ENCODE data around the gene CACNB2.

The CACNB2 gene

GRCh38 chr10:18325889-18326531 is 185.8 kb downstream of the CACNB2 start:
- no peak for TF ChIP-seq ZNF274 (IDR thresholded peaks at IDR 0.05; ENCODE audit: low read depth, low read length)
- no peak overlapping the region for H3K4me3 ChIP-seq (ENCODE audit: low read length)

DNA sequence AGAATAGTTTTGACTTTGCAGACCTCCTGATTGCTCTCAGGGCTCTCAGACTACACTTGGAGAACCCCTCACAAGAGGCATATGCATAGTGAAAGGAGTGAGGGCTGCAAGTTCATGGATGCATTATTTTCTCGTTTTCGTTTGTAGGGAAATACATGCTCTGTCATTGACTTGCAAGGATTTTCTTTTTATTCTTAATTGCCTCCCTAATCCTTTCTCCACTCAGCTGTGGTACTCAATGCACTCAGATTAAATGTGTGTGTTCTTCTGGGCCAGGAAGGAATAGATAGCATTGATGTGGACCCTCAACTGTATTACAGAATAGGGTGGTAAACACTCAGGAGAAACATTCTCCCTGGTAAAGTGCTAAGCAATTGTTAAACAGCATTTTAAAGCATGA is 188.7 kb downstream of the CACNB2 start:
- H3K4me3 ChIP-seq (ENCODE audit: low read length), result no peak overlapping the region
- TF ChIP-seq ZNF274 (IDR thresholded peaks at IDR 0.05; ENCODE audit: low read depth, low read length), result no peak

GRCh38 chr10:18332048-18332447 is 191.8 kb downstream of the CACNB2 start:
- no peak for TF ChIP-seq ZNF274 (IDR thresholded peaks at IDR 0.05; ENCODE audit: low read depth, low read length)
- H3K4me3 ChIP-seq (ENCODE audit: low read length), result no peak overlapping the region

DNA sequence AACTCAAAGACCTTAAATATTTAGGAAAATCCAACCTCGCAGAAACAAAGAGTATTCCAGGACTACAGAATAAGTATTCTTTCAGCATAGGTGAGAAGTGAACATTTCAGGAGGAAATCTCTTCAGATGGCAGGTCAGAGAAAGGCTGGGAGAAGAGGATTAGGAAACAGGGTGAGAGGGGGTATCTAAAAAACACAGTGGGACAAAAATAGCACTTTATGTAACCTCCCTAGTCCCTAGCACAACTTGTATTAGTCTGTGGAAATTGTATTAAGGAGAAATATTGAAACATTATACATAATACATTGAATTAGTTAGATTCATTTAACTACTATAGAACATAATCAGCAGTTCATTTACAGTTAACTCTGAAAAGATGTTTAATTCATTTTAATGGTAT is 192.3 kb downstream of the CACNB2 start:
- no peak overlapping the region for H3K4me3 ChIP-seq (ENCODE audit: low read length)
- no peak for TF ChIP-seq ZNF274 (IDR thresholded peaks at IDR 0.05; ENCODE audit: low read depth, low read length)

- no peak for TF ChIP-seq ZNF274 (IDR thresholded peaks at IDR 0.05; ENCODE audit: low read depth, low read length)
- H3K4me3 ChIP-seq (ENCODE audit: low read length), result no peak overlapping the region
These were observed 193.4 kb downstream of the CACNB2 start for GRCh38 chr10:18333621-18334020.

- H3K4me3 ChIP-seq (ENCODE audit: low read length), result no peak overlapping the region
- no peak for TF ChIP-seq ZNF274 (IDR thresholded peaks at IDR 0.05; ENCODE audit: low read depth, low read length)
These were observed 194.1 kb downstream of the CACNB2 start for GRCh38 chr10:18334116-18334867.

- H3K4me3 ChIP-seq (ENCODE audit: low read length), result no peak overlapping the region
- TF ChIP-seq ZNF274 (IDR thresholded peaks at IDR 0.05; ENCODE audit: low read depth, low read length), result no peak
These were observed 200.3 kb downstream of the CACNB2 start for GRCh38 chr10:18340496-18341051.

GRCh38 chr10:18341055-18341454 is 200.8 kb downstream of the CACNB2 start:
- H3K4me3 ChIP-seq (ENCODE audit: low read length), result no peak overlapping the region
- no peak for TF ChIP-seq ZNF274 (IDR thresholded peaks at IDR 0.05; ENCODE audit: low read depth, low read length)

- no peak for TF ChIP-seq ZNF274 (IDR thresholded peaks at IDR 0.05; ENCODE audit: low read depth, low read length)
These were observed 203.3 kb downstream of the CACNB2 start for GRCh38 chr10:18343573-18343972.

GRCh38 chr10:18345308-18345707 is 205.1 kb downstream of the CACNB2 start:
- H3K4me3 ChIP-seq (ENCODE audit: low read length), result no peak overlapping the region
- TF ChIP-seq ZNF274 (IDR thresholded peaks at IDR 0.05; ENCODE audit: low read depth, low read length), result no peak

More at GRCh38 chr10:18343573-18343972, 203.3 kb downstream of the CACNB2 start:
- H3K4me3 ChIP-seq (ENCODE audit: low read length), result no peak overlapping the region

GRCh38 chr10:18350340-18350739 is 210.1 kb downstream of the CACNB2 start:
- TF ChIP-seq ZNF274 (IDR thresholded peaks at IDR 0.05; ENCODE audit: low read depth, low read length), result no peak
- H3K4me3 ChIP-seq (ENCODE audit: low read length), result no peak overlapping the region

DNA sequence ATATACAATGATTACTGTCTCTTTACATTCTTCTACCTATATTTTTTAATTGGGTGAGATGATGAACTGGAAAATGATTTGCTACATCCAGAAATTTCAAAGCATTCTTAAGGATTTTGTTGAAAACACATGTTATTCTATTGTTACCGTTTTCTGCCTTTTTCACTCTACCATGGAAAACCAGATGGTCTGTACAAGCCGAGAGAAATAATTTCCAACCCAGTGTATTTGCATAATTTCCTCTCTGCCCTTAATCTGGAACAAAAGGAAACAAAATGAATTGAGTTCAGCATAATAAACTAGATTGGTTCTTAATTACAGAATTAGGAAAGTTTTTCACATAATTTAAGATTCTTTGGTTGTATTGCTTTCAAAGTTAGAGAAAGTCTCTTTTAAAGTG is 211.2 kb downstream of the CACNB2 start:
- no peak for TF ChIP-seq ZNF274 (IDR thresholded peaks at IDR 0.05; ENCODE audit: low read depth, low read length)
- H3K4me3 ChIP-seq (ENCODE audit: low read length), result no peak overlapping the region

- no peak for TF ChIP-seq ZNF274 (IDR thresholded peaks at IDR 0.05; ENCODE audit: low read depth, low read length)
- no peak overlapping the region for H3K4me3 ChIP-seq (ENCODE audit: low read length)
These were observed 212.0 kb downstream of the CACNB2 start for GRCh38 chr10:18352175-18352574.

GRCh38 chr10:18359812-18360211 is 219.6 kb downstream of the CACNB2 start:
- no peak for TF ChIP-seq ZNF274 (IDR thresholded peaks at IDR 0.05; ENCODE audit: low read depth, low read length)
- no peak overlapping the region for H3K4me3 ChIP-seq (ENCODE audit: low read length)

DNA sequence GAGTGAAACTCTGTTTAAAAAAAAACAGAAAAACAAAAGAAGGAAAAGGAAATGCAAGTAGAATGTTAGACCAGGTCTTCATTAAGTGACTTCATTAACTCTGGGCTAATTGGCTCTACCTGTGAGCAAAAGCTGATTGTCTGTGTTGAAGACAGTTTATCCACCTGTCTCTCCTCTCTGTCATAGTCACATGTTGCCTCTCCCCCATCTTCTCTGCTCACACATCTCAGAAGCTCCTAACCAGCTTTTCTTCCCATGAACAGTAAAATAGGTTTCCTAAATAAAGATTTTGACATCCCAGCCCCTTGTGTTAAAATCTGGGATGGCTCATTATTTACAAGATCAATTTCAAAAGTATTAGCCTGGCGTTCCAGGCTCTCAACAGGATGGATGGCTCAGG is 222.7 kb downstream of the CACNB2 start:
- TF ChIP-seq ZNF274 (IDR thresholded peaks at IDR 0.05; ENCODE audit: low read depth, low read length), result no peak
- no peak overlapping the region for H3K4me3 ChIP-seq (ENCODE audit: low read length)
